ENCODE measurements around the gene A3GALT2. TPM values are rescaled to one million over a fixed set of nuclear protein-coding genes. Genes with fewer than 3 reads are reported as not detected.

The A3GALT2 gene
- total RNA-seq, 1 experiment from 2014 or later, result not detected

DNA sequence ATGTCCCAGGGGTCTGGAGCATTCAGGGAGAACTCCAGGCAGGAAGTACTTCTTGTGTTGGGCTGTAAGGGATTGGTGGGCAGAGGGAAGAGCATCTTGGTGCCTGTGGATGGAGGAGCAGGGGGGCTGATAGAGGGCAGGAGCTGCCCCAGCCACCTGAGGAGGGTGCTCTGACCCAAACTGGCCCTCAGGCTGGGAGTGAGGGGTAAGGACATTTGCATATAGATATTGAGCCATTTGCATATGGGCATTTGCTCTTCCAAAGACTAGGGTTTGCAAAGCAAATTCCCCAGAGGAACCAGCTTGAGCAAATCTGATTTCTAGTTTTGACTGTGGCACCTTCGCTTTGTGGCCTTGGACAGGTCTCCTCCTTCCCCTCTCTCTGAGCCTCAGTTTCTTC is 46.5 kb downstream of the A3GALT2 start:
- Histone ChIP-seq H3F3A (ENCODE audit: insufficient read depth, low read depth) (0 out of 2 replicates have a peak, but pooled peaks cover 3% of the 10 kb centered on the region), H2AFZ (no peak overlapping the region), H3K9me3 (ENCODE audit: insufficient read depth, low read depth) (no peaks in the 10 kb centered on the region), H3K27ac (no peak overlapping the region), H3K79me2 (ENCODE audit: low read depth) (no peaks in the 10 kb centered on the region), H3K27me3 (ENCODE audit: insufficient read depth, low read depth) (no peaks in the 10 kb centered on the region), H3K9me2 (ENCODE audit: insufficient read depth) (no peaks in the 10 kb centered on the region), H3K36me3 (ENCODE audit: low read depth) (no peaks in the 10 kb centered on the region), H3K4me1 (replicated peaks; ENCODE audit: insufficient read depth) (no peaks in the 10 kb centered on the region), H4K20me1 (ENCODE audit: insufficient read depth) (no peaks in the 10 kb centered on the region), H3K4me2 (no peak overlapping the region), H3K4me3 (no peak overlapping the region)
- BruUV-seq (replicated peaks), result no TSS peak
- TF ChIP-seq CTCF (conservative IDR thresholded peaks at IDR 0.05) (no peak), EZH2 (IDR thresholded peaks at IDR 0.05; ENCODE audit: low read depth) (no peak)
- ChIA-PET POLR2A (ENCODE audit: unreplicated experiment) (no interaction called here), CTCF (no interaction called here)
- intact Hi-C loops (cut with micrococcal nuclease; ENCODE audit: unreplicated experiment), result no loop called here
- DNase-seq, result no peak

GRCh38 chr1:33273961-33274371 is 46.9 kb downstream of the A3GALT2 start:
- intact Hi-C loops (cut with micrococcal nuclease; ENCODE audit: unreplicated experiment), result no loop called here
- Histone ChIP-seq H3K4me1 (replicated peaks; ENCODE audit: insufficient read depth) (no peaks in the 10 kb centered on the region), H3K79me2 (ENCODE audit: low read depth) (no peaks in the 10 kb centered on the region), H2AFZ (no peak overlapping the region), H4K20me1 (ENCODE audit: insufficient read depth) (no peaks in the 10 kb centered on the region), H3K9me2 (ENCODE audit: insufficient read depth) (no peaks in the 10 kb centered on the region), H3K4me2 (no peak overlapping the region), H3K27me3 (ENCODE audit: insufficient read depth, low read depth) (no peaks in the 10 kb centered on the region), H3K36me3 (ENCODE audit: low read depth) (no peaks in the 10 kb centered on the region), H3K4me3 (no peak overlapping the region), H3K27ac (no peak overlapping the region), H3F3A (ENCODE audit: insufficient read depth, low read depth) (0 out of 2 replicates have a peak, but pooled peaks cover 3% of the 10 kb centered on the region), H3K9me3 (ENCODE audit: insufficient read depth, low read depth) (no peaks in the 10 kb centered on the region)
- ChIA-PET CTCF (no interaction called here), POLR2A (ENCODE audit: unreplicated experiment) (no interaction called here)
- BruUV-seq (replicated peaks), result no TSS peak
- no peak for TF ChIP-seq CTCF (conservative IDR thresholded peaks at IDR 0.05)
- no peak for TF ChIP-seq EZH2 (IDR thresholded peaks at IDR 0.05; ENCODE audit: low read depth)
- DNase-seq, result no peak

- ChIA-PET CTCF (no interaction called here), POLR2A (ENCODE audit: unreplicated experiment) (interaction anchor here (0.6 kb wide), 1 partner anchor 188 kb away, joined by 5 read pairs; no protein-coding TSS in a partner anchor)
- Histone ChIP-seq H3K27ac (no peak overlapping the region), H3K36me3 (ENCODE audit: low read depth) (no peaks in the 10 kb centered on the region), H3K27me3 (ENCODE audit: insufficient read depth, low read depth) (no peaks in the 10 kb centered on the region), H3K4me2 (no peak overlapping the region), H4K20me1 (ENCODE audit: insufficient read depth) (no peaks in the 10 kb centered on the region), H3K4me3 (no peak overlapping the region), H2AFZ (no peak overlapping the region), H3K9me3 (ENCODE audit: insufficient read depth, low read depth) (no peaks in the 10 kb centered on the region), H3K79me2 (ENCODE audit: low read depth) (no peaks in the 10 kb centered on the region), H3K9me2 (ENCODE audit: insufficient read depth) (no peaks in the 10 kb centered on the region), H3K4me1 (replicated peaks; ENCODE audit: insufficient read depth) (no peaks in the 10 kb centered on the region), H3F3A (ENCODE audit: insufficient read depth, low read depth) (0 out of 2 replicates have a peak, but pooled peaks cover 3% of the 10 kb centered on the region)
- BruUV-seq (replicated peaks), result no TSS peak
- DNase-seq, result no peak
- TF ChIP-seq EZH2 (IDR thresholded peaks at IDR 0.05; ENCODE audit: low read depth) (no peak), CTCF (conservative IDR thresholded peaks at IDR 0.05) (no peak)
- intact Hi-C loops (cut with micrococcal nuclease; ENCODE audit: unreplicated experiment), result no loop called here
Observed at GRCh38 chr1:33273406-33273805, 47.5 kb downstream of the A3GALT2 start.

Data from PC-9 (cell line).